IPS-18a (cell line): ENCODE data around the gene PHC3.

ENCODE experiments used
- H3K27ac ChIP-seq: one replicate; pipeline ENCODE4 v1.5.1; 2013; ENCODE audit warnings: low read length
- H3K27me3 ChIP-seq: one replicate; pipeline ENCODE4 v1.6.1; 2013; ENCODE audit warnings: mild to moderate bottlenecking, low read length; ENCODE audit not compliant: control insufficient read depth, insufficient read depth
- H3K36me3 ChIP-seq: one replicate; pipeline ENCODE4 v1.6.1; 2013; ENCODE audit warnings: low read depth, low read length; ENCODE audit not compliant: control insufficient read depth
- H3K4me1 ChIP-seq: one replicate; pipeline ENCODE4 v1.6.1; 2013; ENCODE audit warnings: low read depth, low read length; ENCODE audit not compliant: control insufficient read depth
- H3K4me3 ChIP-seq: one replicate; pipeline ENCODE4 v1.5.1; 2013; ENCODE audit warnings: low read length
- H3K9ac ChIP-seq: one replicate; pipeline ENCODE4 v1.6.1; 2013; ENCODE audit warnings: mild to moderate bottlenecking, low read length, moderate library complexity
- H3K9me3 ChIP-seq: one replicate; pipeline ENCODE4 v1.6.1; 2013; ENCODE audit warnings: low read depth, low read length; ENCODE audit not compliant: control insufficient read depth

PHC3 gene

GRCh38 chr3:170064108-170064507 is 117.4 kb downstream of the PHC3 start:
- no peaks in the 10 kb centered on the region for H3K27me3 ChIP-seq
- H3K9me3 ChIP-seq, result no peaks in the 10 kb centered on the region
- peaks cover 6% of the 10 kb centered on the region for H3K4me1 ChIP-seq
- no peak overlapping the region for H3K4me3 ChIP-seq
- no peaks in the 10 kb centered on the region for H3K36me3 ChIP-seq
- no peak overlapping the region for H3K27ac ChIP-seq
- H3K9ac ChIP-seq, result no peak overlapping the region

- Histone ChIP-seq H3K36me3 (no peaks in the 10 kb centered on the region), H3K9ac (no peak overlapping the region), H3K4me3 (no peak overlapping the region), H3K27me3 (no peaks in the 10 kb centered on the region), H3K9me3 (no peaks in the 10 kb centered on the region), H3K4me1 (peaks cover 9% of the 10 kb centered on the region), H3K27ac (no peak overlapping the region)
These were observed 117.8 kb downstream of the PHC3 start for GRCh38 chr3:170063691-170064090.

GRCh38 chr3:170062769-170063168 is 118.8 kb downstream of the PHC3 start:
- H3K27ac ChIP-seq, result no peak overlapping the region
- H3K4me3 ChIP-seq, result no peak overlapping the region
- no peaks in the 10 kb centered on the region for H3K27me3 ChIP-seq
- peaks cover 18% of the 10 kb centered on the region for H3K4me1 ChIP-seq
- no peaks in the 10 kb centered on the region for H3K9me3 ChIP-seq
- H3K36me3 ChIP-seq, result no peaks in the 10 kb centered on the region
- H3K9ac ChIP-seq, result no peak overlapping the region

- H3K4me3 ChIP-seq, result no peak overlapping the region
- no peak overlapping the region for H3K9ac ChIP-seq
- no peaks in the 10 kb centered on the region for H3K9me3 ChIP-seq
- no peak overlapping the region for H3K27ac ChIP-seq
- peaks cover 25% of the 10 kb centered on the region for H3K4me1 ChIP-seq
- no peaks in the 10 kb centered on the region for H3K27me3 ChIP-seq
- no peaks in the 10 kb centered on the region for H3K36me3 ChIP-seq
These were observed 119.5 kb downstream of the PHC3 start for GRCh38 chr3:170062068-170062467.

- Histone ChIP-seq H3K9me3 (no peaks in the 10 kb centered on the region), H3K36me3 (no peaks in the 10 kb centered on the region), H3K27me3 (no peaks in the 10 kb centered on the region), H3K9ac (no peak overlapping the region), H3K4me1 (peaks cover 27% of the 10 kb centered on the region), H3K27ac (no peak overlapping the region), H3K4me3 (no peak overlapping the region)
These were observed 122.1 kb downstream of the PHC3 start for GRCh38 chr3:170059447-170059846.

- Histone ChIP-seq H3K27ac (peak overlapping the region; percentile 13), H3K27me3 (no peaks in the 10 kb centered on the region), H3K4me3 (no peak overlapping the region), H3K9ac (no peak overlapping the region), H3K4me1 (peaks cover 27% of the 10 kb centered on the region), H3K36me3 (no peaks in the 10 kb centered on the region), H3K9me3 (no peaks in the 10 kb centered on the region)
These were observed 123.4 kb downstream of the PHC3 start for GRCh38 chr3:170058127-170058526.

GRCh38 chr3:170057550-170057949 is 124.0 kb downstream of the PHC3 start:
- H3K27ac ChIP-seq, result no peak overlapping the region

GRCh38 chr3:170056710-170057454 is 124.7 kb downstream of the PHC3 start:
- no peaks in the 10 kb centered on the region for H3K9me3 ChIP-seq
- H3K4me3 ChIP-seq, result no peak overlapping the region
- peaks cover 27% of the 10 kb centered on the region for H3K4me1 ChIP-seq
- no peaks in the 10 kb centered on the region for H3K27me3 ChIP-seq
- no peak overlapping the region for H3K27ac ChIP-seq
- no peak overlapping the region for H3K9ac ChIP-seq
- H3K36me3 ChIP-seq, result no peaks in the 10 kb centered on the region

More at GRCh38 chr3:170057550-170057949, 124.0 kb downstream of the PHC3 start:
- H3K9me3 ChIP-seq, result no peaks in the 10 kb centered on the region
- no peak overlapping the region for H3K9ac ChIP-seq
- H3K4me1 ChIP-seq, result peaks cover 27% of the 10 kb centered on the region
- no peaks in the 10 kb centered on the region for H3K36me3 ChIP-seq
- no peaks in the 10 kb centered on the region for H3K27me3 ChIP-seq
- no peak overlapping the region for H3K4me3 ChIP-seq

GRCh38 chr3:170055209-170055608 is 126.3 kb downstream of the PHC3 start:
- peaks cover 27% of the 10 kb centered on the region for H3K4me1 ChIP-seq
- no peaks in the 10 kb centered on the region for H3K9me3 ChIP-seq
- no peaks in the 10 kb centered on the region for H3K36me3 ChIP-seq
- H3K27me3 ChIP-seq, result no peaks in the 10 kb centered on the region
- H3K27ac ChIP-seq, result no peak overlapping the region
- H3K9ac ChIP-seq, result no peak overlapping the region
- no peak overlapping the region for H3K4me3 ChIP-seq

GRCh38 chr3:170054204-170054603 is 127.3 kb downstream of the PHC3 start:
- no peaks in the 10 kb centered on the region for H3K9me3 ChIP-seq
- H3K4me3 ChIP-seq, result no peak overlapping the region
- H3K27ac ChIP-seq, result no peak overlapping the region
- no peaks in the 10 kb centered on the region for H3K27me3 ChIP-seq
- H3K4me1 ChIP-seq, result peaks cover 21% of the 10 kb centered on the region
- no peak overlapping the region for H3K9ac ChIP-seq
- no peaks in the 10 kb centered on the region for H3K36me3 ChIP-seq

GRCh38 chr3:170052398-170052797 is 129.1 kb downstream of the PHC3 start:
- H3K4me1 ChIP-seq, result peaks cover 5% of the 10 kb centered on the region
- no peak overlapping the region for H3K9ac ChIP-seq
- no peaks in the 10 kb centered on the region for H3K9me3 ChIP-seq
- no peaks in the 10 kb centered on the region for H3K27me3 ChIP-seq
- no peak overlapping the region for H3K4me3 ChIP-seq
- H3K27ac ChIP-seq, result no peak overlapping the region
- H3K36me3 ChIP-seq, result no peaks in the 10 kb centered on the region

GRCh38 chr3:170050753-170051152 is 130.8 kb downstream of the PHC3 start:
- no peaks in the 10 kb centered on the region for H3K27me3 ChIP-seq
- no peaks in the 10 kb centered on the region for H3K36me3 ChIP-seq
- no peaks in the 10 kb centered on the region for H3K4me1 ChIP-seq
- H3K9me3 ChIP-seq, result no peaks in the 10 kb centered on the region
- H3K4me3 ChIP-seq, result no peak overlapping the region
- H3K27ac ChIP-seq, result no peak overlapping the region
- H3K9ac ChIP-seq, result no peak overlapping the region
